Effector CD4-positive, alpha-beta T cell (primary cell): ENCODE data around the gene AFDN.
"Not testable (repeated sequence)": the region's sequence is repeated elsewhere in the genome, so short reads cannot be mapped to it uniquely, and the experiment has no call there.

ENCODE experiments used
- DNase-seq: peaks from one replicate; pipeline ENCODE4 v3.0.0-alpha.2; 2020

Gene AFDN

GRCh38 chr6:167984144-167984719 is 157.5 kb downstream of the AFDN start:
- DNase-seq, result no peak

GRCh38 chr6:167984876-167985604 is 158.3 kb downstream of the AFDN start:
- DNase-seq, result no peak

GRCh38 chr6:167985911-167986595 is 159.3 kb downstream of the AFDN start:
- no peak for DNase-seq

- DNase-seq, result no peak
These were observed 160.9 kb downstream of the AFDN start for GRCh38 chr6:167987396-167988153.

- no peak for DNase-seq
These were observed 161.4 kb downstream of the AFDN start for GRCh38 chr6:167988154-167988495.

GRCh38 chr6:167988945-167989841 is 162.5 kb downstream of the AFDN start:
- no peak for DNase-seq

GRCh38 chr6:167990016-167990945 is 163.6 kb downstream of the AFDN start:
- no peak for DNase-seq

- no peak for DNase-seq
These were observed 166.5 kb downstream of the AFDN start for GRCh38 chr6:167993169-167993568.

GRCh38 chr6:167993831-167994230 is 167.1 kb downstream of the AFDN start:
- no peak for DNase-seq

GRCh38 chr6:167995302-167995701 is 168.6 kb downstream of the AFDN start:
- no peak for DNase-seq

GRCh38 chr6:167995731-167996151 is 169.0 kb downstream of the AFDN start:
- DNase-seq, result no peak

GRCh38 chr6:167996424-167997199 is 169.9 kb downstream of the AFDN start:
- no peak for DNase-seq

- DNase-seq, result no peak
These were observed 170.9 kb downstream of the AFDN start, which contains the start of gene KIF25 for GRCh38 chr6:167997642-167998041. KIF25 (plus strand) TSS chr6:167997671; CDS start chr6:168029586, 31,915 bp downstream.

- DNase-seq, result no peak
These were observed 171.5 kb downstream of the AFDN start for GRCh38 chr6:167998215-167998614.

GRCh38 chr6:168000198-168001028 is 173.7 kb downstream of the AFDN start:
- DNase-seq, result no peak

- no peak for DNase-seq
These were observed 174.3 kb downstream of the AFDN start for GRCh38 chr6:168001029-168001332.

- DNase-seq, result not testable (repeated sequence)
These were observed 174.8 kb downstream of the AFDN start for GRCh38 chr6:168001514-168001913.

GRCh38 chr6:168002804-168003203 is 176.1 kb downstream of the AFDN start:
- DNase-seq, result no peak

- DNase-seq, result no peak
These were observed 177.3 kb downstream of the AFDN start for GRCh38 chr6:168004023-168004422.
